GM23338 (cell line): ENCODE measurements around the gene CHST6. TPM values are rescaled to one million over a fixed set of nuclear protein-coding genes. Genes with fewer than 3 reads are reported as not detected.

Experiments
- ATAC-seq: fragments of 200-7000 bp; cut with Tn5 transposase; 3 replicates; pipeline ENCODE4 v1.9.1; 2020
- DNase-seq: peaks from one replicate; pipeline ENCODE4 v3.0.0-alpha.2; 2015; ENCODE audit warnings: low spot score
- H2AFZ ChIP-seq: fragments of 200-600 bp; sonication (generic); 2 replicates; pipeline ENCODE4 v1.8.0; 2016; ENCODE audit warnings: antibody characterized with exemption, mild to moderate bottlenecking, moderate library complexity
- H3F3A ChIP-seq: fragments of 200-600 bp; sonication (generic); replicated peaks from 2 replicates; pipeline ENCODE4 v1.8.0; 2017; ENCODE audit warnings: antibody characterized with exemption, mixed run types, low read depth
- H3K27ac ChIP-seq: fragments of 200-600 bp; sonication (generic); 2 replicates; pipeline ENCODE4 v1.6.1; 2016; ENCODE audit warnings: low read depth
- H3K27me3 ChIP-seq: fragments of 200-600 bp; sonication (generic); 2 replicates; pipeline ENCODE4 v1.8.0; 2016; ENCODE audit warnings: mild to moderate bottlenecking, mixed run types, moderate library complexity; ENCODE audit not compliant: insufficient read depth
- H3K36me3 ChIP-seq: fragments of 200-600 bp; sonication (generic); 2 replicates; pipeline ENCODE4 v1.8.0; 2016; ENCODE audit warnings: mild to moderate bottlenecking; ENCODE audit not compliant: insufficient read depth
- H3K4me1 ChIP-seq: fragments of 200-600 bp; sonication (generic); 2 replicates; pipeline ENCODE4 v1.8.0; 2016; ENCODE audit warnings: mild to moderate bottlenecking, moderate library complexity; ENCODE audit not compliant: insufficient read depth
- H3K4me2 ChIP-seq: fragments of 200-600 bp; sonication (generic); 2 replicates; pipeline ENCODE4 v1.7.1; 2017; ENCODE audit warnings: mixed run types
- H3K4me3 ChIP-seq: fragments of 200-600 bp; sonication (generic); 2 replicates; pipeline ENCODE4 v1.6.1; 2016; ENCODE audit warnings: mixed run types
- H3K79me2 ChIP-seq: fragments of 200-600 bp; sonication (generic); replicated peaks from 2 replicates; pipeline ENCODE4 v1.8.0; 2017; ENCODE audit warnings: mild to moderate bottlenecking; ENCODE audit not compliant: insufficient read depth
- H3K9me2 ChIP-seq: fragments of 200-600 bp; sonication (generic); 2 replicates; pipeline ENCODE4 v1.8.0; 2017; ENCODE audit not compliant: insufficient read depth
- H4K20me1 ChIP-seq: fragments of 200-600 bp; sonication (generic); replicated peaks from 2 replicates; pipeline ENCODE4 v1.8.0; 2017; ENCODE audit warnings: mild to moderate bottlenecking; ENCODE audit not compliant: insufficient read depth
- H3K27ac Mint-ChIP-seq: 2 replicates; pipeline ENCODE4 v1.8.0; 2020; ENCODE audit warnings: inconsistent platforms, mild to moderate bottlenecking, moderate library complexity, mixed read lengths
- H3K27me3 Mint-ChIP-seq: 3 replicates; pipeline ENCODE4 v1.8.0; 2022; ENCODE audit warnings: low read depth, mild to moderate bottlenecking, moderate library complexity, mixed read lengths, inconsistent platforms; ENCODE audit not compliant: insufficient read depth, poor library complexity
- H3K36me3 Mint-ChIP-seq: 3 replicates; pipeline ENCODE4 v1.8.0; 2021; ENCODE audit warnings: low read depth, mild to moderate bottlenecking, inconsistent platforms, moderate library complexity, mixed read lengths
- H3K4me1 Mint-ChIP-seq: 3 replicates; pipeline ENCODE4 v1.8.0; 2020; ENCODE audit warnings: mild to moderate bottlenecking, inconsistent platforms, mixed read lengths
- H3K4me3 Mint-ChIP-seq: 3 replicates; pipeline ENCODE4 v1.8.0; 2021; ENCODE audit warnings: moderate library complexity, mild to moderate bottlenecking, inconsistent platforms, mixed read lengths
- H3K9me3 Mint-ChIP-seq: 3 replicates; pipeline ENCODE4 v1.8.0; 2020; ENCODE audit warnings: moderate library complexity, mild to moderate bottlenecking, inconsistent platforms, mixed read lengths
- CREB1 ChIP-seq: fragments of 250-450 bp; sonication (Bioruptor Pico); IDR thresholded peaks from 2 replicates; pipeline ENCODE4 v1.5.0; 2020; ENCODE audit warnings: low read depth, mild to moderate bottlenecking, moderate library complexity
- ETS1 ChIP-seq: IDR thresholded peaks from 2 replicates; pipeline ENCODE4 v1.6.1; 2016; ENCODE audit warnings: antibody characterized with exemption
- EZH2phosphoT487 ChIP-seq: fragments of 200-600 bp; sonication (generic); IDR thresholded peaks from one replicate; pipeline ENCODE4 v1.8.1; 2018; ENCODE audit warnings: antibody characterized with exemption; ENCODE audit not compliant: unreplicated experiment
- REST ChIP-seq: IDR thresholded peaks from one replicate; pipeline ENCODE4 v1.6.1; 2018; ENCODE audit warnings: antibody characterized with exemption; ENCODE audit not compliant: unreplicated experiment
- STAT1 ChIP-seq: IDR thresholded peaks from one replicate; pipeline ENCODE4 v1.6.1; 2016; ENCODE audit warnings: antibody characterized with exemption; ENCODE audit not compliant: unreplicated experiment
- ZNF114 ChIP-seq: fragments of 250-450 bp; sonication (Bioruptor Pico); IDR thresholded peaks from 2 replicates; pipeline ENCODE4 v1.5.0; 2020; ENCODE audit warnings: mild to moderate bottlenecking, moderate library complexity
- ZNF331 ChIP-seq: fragments of 250-450 bp; sonication (Bioruptor Pico); IDR thresholded peaks from 2 replicates; pipeline ENCODE4 v1.5.0; 2020; ENCODE audit warnings: low read depth, mild to moderate bottlenecking, moderate library complexity
- ZNF462 ChIP-seq: fragments of 250-450 bp; sonication (Bioruptor Pico); IDR thresholded peaks from 2 replicates; pipeline ENCODE4 v1.5.0; 2020; ENCODE audit warnings: mild to moderate bottlenecking, moderate library complexity
- polyA plus RNA-seq: library from polyadenylated mRNA; unstranded; fragments of >200 nt; fragmentation: Nextera tagmentation; extraction: Ambion mirVana; gene quantifications from 2 replicates; pipeline ENCODE4 v1.2.1, GENCODE V29; 2016
- total RNA-seq: library from RNA; depleted of rRNA; stranded (reverse); fragments of >200 nt; shearing (Covaris generic); gene quantifications from 2 replicates; pipeline ENCODE4 v1.2.3, GENCODE V29; 2014

The CHST6 gene
- total and polyA plus RNA-seq, 2 experiments from 2014 or later = 2.7 to 22.2 TPM

- H3K4me1 Mint-ChIP-seq = peaks cover 43% of the 10 kb centered on the region
- Histone ChIP-seq H3F3A (no peaks in the 10 kb centered on the region), H3K4me1 (peaks cover 26% of the 10 kb centered on the region), H3K4me2 (no peak overlapping the region), H3K4me3 (no peak overlapping the region), H4K20me1 (peaks cover 60% of the 10 kb centered on the region), H3K36me3 (no peaks in the 10 kb centered on the region), H3K9me2 (no peaks in the 10 kb centered on the region), H3K27me3 (no peaks in the 10 kb centered on the region), H3K27ac (peak overlapping the region; percentile 28; the same call in 1 of the 2 replicates), H3K79me2 (peaks cover 98% of the 10 kb centered on the region), H2AFZ (no peak overlapping the region)
- peaks cover 16% of the 10 kb centered on the region for H3K36me3 Mint-ChIP-seq
- H3K9me3 Mint-ChIP-seq = no peaks in the 10 kb centered on the region
- H3K27ac Mint-ChIP-seq = no peak overlapping the region; the same call in 1 of the 2 replicates
- ATAC-seq (peak; percentile 20; the same call in 2 of the 3 replicates), DNase-seq (no peak)
- TF ChIP-seq EZH2phosphoT487 (no peak), CREB1 (CRISPR knock-in tag) (no peak), STAT1 (no peak), ETS1 (no peak), ZNF331 (CRISPR knock-in tag) (no peak)
- peaks cover 7% of the 10 kb centered on the region for H3K27me3 Mint-ChIP-seq
- no peak overlapping the region for H3K4me3 Mint-ChIP-seq
Measured at GRCh38 chr16:75455677-75456076, 39.6 kb downstream of the CHST6 start.

GRCh38 chr16:75452464-75453190 is 42.6 kb downstream of the CHST6 start:
- Mint-ChIP-seq H3K27ac (no peak overlapping the region), H3K9me3 (no peaks in the 10 kb centered on the region), H3K36me3 (peaks cover 16% of the 10 kb centered on the region; the same call in 2 of the 3 replicates), H3K4me1 (peaks cover 28% of the 10 kb centered on the region), H3K4me3 (no peak overlapping the region), H3K27me3 (peaks cover 6% of the 10 kb centered on the region)
- Histone ChIP-seq H3K36me3 (no peaks in the 10 kb centered on the region), H4K20me1 (peaks cover 43% of the 10 kb centered on the region), H3K27ac (no peak overlapping the region), H3K79me2 (peaks cover 82% of the 10 kb centered on the region), H3K4me3 (no peak overlapping the region), H3K9me2 (no peaks in the 10 kb centered on the region), H3K4me2 (no peak overlapping the region), H2AFZ (no peak overlapping the region), H3K27me3 (no peaks in the 10 kb centered on the region), H3K4me1 (peaks cover 20% of the 10 kb centered on the region), H3F3A (no peaks in the 10 kb centered on the region)
- ATAC-seq (no peak), DNase-seq (no peak)
- no peak for TF ChIP-seq ETS1
- TF ChIP-seq ZNF114 (CRISPR knock-in tag) = no peak
- TF ChIP-seq STAT1 = no peak
- no peak for TF ChIP-seq EZH2phosphoT487
- TF ChIP-seq REST = no peak
- no peak for TF ChIP-seq ZNF462 (CRISPR knock-in tag)
